Loucy (cell line): ENCODE measurements around the gene SUN1.

ENCODE experiments used
- H2AFZ ChIP-seq: fragments of 200-600 bp; sonication (generic); 2 replicates; pipeline ENCODE4 v1.6.0; 2016; ENCODE audit warnings: antibody characterized with exemption, mild to moderate bottlenecking, low read length, moderate library complexity
- H3F3A ChIP-seq: fragments of 200-600 bp; 2 replicates; pipeline ENCODE4 v1.6.0; 2016; ENCODE audit warnings: antibody characterized with exemption, low read depth, mild to moderate bottlenecking
- H3K27me3 ChIP-seq: fragments of 200-600 bp; sonication (generic); 2 replicates; pipeline ENCODE4 v1.6.1; 2014; ENCODE audit warnings: low read length, mild to moderate bottlenecking; ENCODE audit not compliant: insufficient read depth, poor library complexity, severe bottlenecking
- H3K36me3 ChIP-seq: fragments of 200-600 bp; sonication (generic); 2 replicates; pipeline ENCODE4 v1.6.1; 2016; ENCODE audit warnings: low read length; ENCODE audit not compliant: insufficient read depth
- H3K4me1 ChIP-seq: fragments of 200-600 bp; sonication (generic); 2 replicates; pipeline ENCODE4 v1.5.1; 2014; ENCODE audit warnings: low read length, mild to moderate bottlenecking; ENCODE audit not compliant: insufficient read depth, poor library complexity, severe bottlenecking
- H3K4me2 ChIP-seq: fragments of 200-600 bp; sonication (generic); 2 replicates; pipeline ENCODE4 v1.6.0; 2014; ENCODE audit warnings: antibody characterized with exemption, low read length, low read depth, mild to moderate bottlenecking; ENCODE audit not compliant: poor library complexity, severe bottlenecking
- H3K4me3 ChIP-seq: fragments of 200-600 bp; sonication (generic); 2 replicates; pipeline ENCODE4 v1.5.1; 2014; ENCODE audit warnings: low read length, mild to moderate bottlenecking, mixed read lengths; ENCODE audit not compliant: poor library complexity, severe bottlenecking
- H3K79me2 ChIP-seq: fragments of 200-600 bp; sonication (generic); 2 replicates; pipeline ENCODE4 v1.6.1; 2014; ENCODE audit warnings: low read length; ENCODE audit not compliant: insufficient read depth
- H3K9ac ChIP-seq: fragments of 200-600 bp; sonication (generic); 2 replicates; pipeline ENCODE4 v1.6.0; 2014; ENCODE audit warnings: mild to moderate bottlenecking, low read depth, low read length, moderate library complexity; ENCODE audit not compliant: poor library complexity, severe bottlenecking
- H3K9me2 ChIP-seq: fragments of 200-600 bp; sonication (generic); replicated peaks from 2 replicates; pipeline ENCODE4 v1.6.1; 2016; ENCODE audit warnings: low read depth, low read length, mixed read lengths
- H3K9me3 ChIP-seq: fragments of 200-600 bp; sonication (generic); 2 replicates; pipeline ENCODE4 v1.6.1; 2014; ENCODE audit warnings: mild to moderate bottlenecking, antibody characterized with exemption, low read length, low read depth; ENCODE audit not compliant: insufficient read depth
- H4K20me1 ChIP-seq: fragments of 200-600 bp; sonication (generic); 2 replicates; pipeline ENCODE4 v1.6.0; 2014; ENCODE audit warnings: antibody characterized with exemption, low read length, mild to moderate bottlenecking; ENCODE audit not compliant: insufficient read depth, poor library complexity, severe bottlenecking
- CTCF ChIP-seq: fragments of 200-600 bp; sonication (generic); conservative IDR thresholded peaks from 2 replicates; pipeline ENCODE4 v1.5.1; 2014; ENCODE audit warnings: mild to moderate bottlenecking, antibody characterized with exemption, low read length
- EZH2phosphoT487 ChIP-seq: fragments of 200-600 bp; IDR thresholded peaks from 2 replicates; pipeline ENCODE4 v1.6.1; 2018; ENCODE audit warnings: antibody characterized with exemption, mild to moderate bottlenecking, moderate library complexity, borderline replicate concordance

The SUN1 gene

GRCh38 chr7:906776-907157, 74.5 kb downstream of the SUN1 start:
- no peak overlapping the region for H2AFZ ChIP-seq
- H3F3A ChIP-seq = no peaks in the 10 kb centered on the region
- H3K4me1 ChIP-seq = no peaks in the 10 kb centered on the region
- no peaks in the 10 kb centered on the region for H4K20me1 ChIP-seq
- H3K4me3 ChIP-seq = no peak overlapping the region
- no peaks in the 10 kb centered on the region for H3K36me3 ChIP-seq
- H3K9ac ChIP-seq = no peak overlapping the region
- H3K4me2 ChIP-seq = no peak overlapping the region
- no peaks in the 10 kb centered on the region for H3K9me3 ChIP-seq
- H3K27me3 ChIP-seq = no peaks in the 10 kb centered on the region
- TF ChIP-seq EZH2phosphoT487 = no peak
- H3K9me2 ChIP-seq = no peaks in the 10 kb centered on the region
- no peaks in the 10 kb centered on the region for H3K79me2 ChIP-seq

GRCh38 chr7:907158-907980, 75.1 kb downstream of the SUN1 start:
- Histone ChIP-seq H3K79me2 (no peaks in the 10 kb centered on the region), H3F3A (no peaks in the 10 kb centered on the region), H4K20me1 (no peaks in the 10 kb centered on the region), H3K27me3 (no peaks in the 10 kb centered on the region), H3K9me3 (no peaks in the 10 kb centered on the region), H3K9me2 (no peaks in the 10 kb centered on the region), H3K36me3 (no peaks in the 10 kb centered on the region), H3K9ac (no peak overlapping the region), H3K4me3 (no peak overlapping the region), H2AFZ (no peak overlapping the region), H3K4me1 (no peaks in the 10 kb centered on the region), H3K4me2 (no peak overlapping the region)
- TF ChIP-seq EZH2phosphoT487 (no peak), CTCF (no peak)

GRCh38 chr7:908159-908581, 75.9 kb downstream of the SUN1 start:
- Histone ChIP-seq H3K4me1 (no peaks in the 10 kb centered on the region), H4K20me1 (no peaks in the 10 kb centered on the region), H3K4me3 (no peak overlapping the region), H3K79me2 (no peaks in the 10 kb centered on the region), H3K9me2 (no peaks in the 10 kb centered on the region), H3K9me3 (no peaks in the 10 kb centered on the region), H2AFZ (no peak overlapping the region), H3K36me3 (no peaks in the 10 kb centered on the region), H3F3A (no peaks in the 10 kb centered on the region), H3K27me3 (no peaks in the 10 kb centered on the region), H3K4me2 (no peak overlapping the region), H3K9ac (no peak overlapping the region)
- TF ChIP-seq CTCF (no peak), EZH2phosphoT487 (no peak)
